NCI-H2171 treated with DMSO at 0.1 percent for 48 hours (cell line): ENCODE data around the gene CFAP77.

ENCODE experiments used
- DNase-seq: peaks from one replicate; lab custom pipeline; 2025; lab: John Stamatoyannopoulos, UW

Gene CFAP77

GRCh38 chr9:132597073-132597775 lies 187.2 kb downstream of the CFAP77 start:
- DNase-seq: no peak

GRCh38 chr9:132600326-132600984 lies 190.4 kb downstream of the CFAP77 start:
- DNase-seq: no peak

GRCh38 chr9:132602207-132602606 lies 192.2 kb downstream of the CFAP77 start:
- DNase-seq: no peak

- DNase-seq: no peak
Measured at GRCh38 chr9:132605387-132605786, 195.4 kb downstream of the CFAP77 start.

- no peak for DNase-seq
Measured at GRCh38 chr9:132606066-132606465, 196.1 kb downstream of the CFAP77 start.

- DNase-seq: no peak
Measured at GRCh38 chr9:132609184-132609583, 199.2 kb downstream of the CFAP77 start.

- DNase-seq: no peak
Measured at GRCh38 chr9:132609829-132610228, 199.8 kb downstream of the CFAP77 start.

- peak; percentile 23 for DNase-seq
Measured at GRCh38 chr9:132610661-132611060, 200.7 kb downstream of the CFAP77 start.

GRCh38 chr9:132614324-132614723 lies 204.3 kb downstream of the CFAP77 start:
- DNase-seq: no peak

GRCh38 chr9:132615774-132616173 lies 205.8 kb downstream of the CFAP77 start:
- no peak for DNase-seq

GRCh38 chr9:132616725-132617124 lies 206.7 kb downstream of the CFAP77 start:
- DNase-seq: no peak

GRCh38 chr9:132622159-132622558 lies 212.1 kb downstream of the CFAP77 start:
- peak; percentile 96 for DNase-seq
